Epithelial cell of prostate (primary cell): ENCODE data around the gene KCNQ2.

ENCODE experiments used
- DNase-seq: peaks from one replicate; pipeline ENCODE4 v3.0.0-alpha.2; 2011; ENCODE audit warnings: low read depth, low spot score
- H3K27ac ChIP-seq: fragments of 450-650 bp; 2 replicates; pipeline ENCODE4 v1.5.1; 2017; ENCODE audit warnings: mild to moderate bottlenecking

KCNQ2 gene

GRCh38 chr20:63377951-63378381 lies 94.5 kb downstream of the KCNQ2 start:
- DNase-seq = no peak
- H3K27ac ChIP-seq = no peak overlapping the region

GRCh38 chr20:63377256-63377941 lies 95.1 kb downstream of the KCNQ2 start:
- no peak for DNase-seq
- no peak overlapping the region for H3K27ac ChIP-seq

GRCh38 chr20:63376283-63377250 lies 95.9 kb downstream of the KCNQ2 start:
- no peak overlapping the region for H3K27ac ChIP-seq
- no peak for DNase-seq

- no peak for DNase-seq
- H3K27ac ChIP-seq = no peak overlapping the region
Observed at GRCh38 chr20:63375438-63375837, 97.0 kb downstream of the KCNQ2 start.

DNA sequence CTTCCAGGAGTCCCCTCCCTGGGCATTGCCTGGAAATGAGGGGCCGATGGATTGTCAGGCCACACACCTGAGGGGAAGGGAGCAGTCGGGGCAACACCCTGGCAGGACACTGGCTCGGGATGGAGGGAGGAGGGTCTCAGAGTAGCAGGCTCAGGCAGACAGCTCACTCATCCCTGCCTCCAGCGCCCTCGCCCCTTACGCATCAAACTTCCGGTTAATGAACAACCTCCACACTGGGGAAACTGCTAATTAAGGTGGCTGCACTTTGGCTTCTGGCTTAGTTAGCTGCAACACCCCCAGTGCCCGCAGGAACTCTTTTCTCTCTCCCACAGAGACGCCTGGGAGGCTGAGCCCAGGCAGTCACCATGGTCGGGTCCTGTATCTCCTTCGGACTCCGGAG lies 98.0 kb downstream of the KCNQ2 start:
- H3K27ac ChIP-seq = no peak overlapping the region
- no peak for DNase-seq

- no peak overlapping the region for H3K27ac ChIP-seq
- no peak for DNase-seq
Observed at GRCh38 chr20:63373996-63374395, 98.5 kb downstream of the KCNQ2 start.

GRCh38 chr20:63372971-63373885 lies 99.2 kb downstream of the KCNQ2 start:
- no peak for DNase-seq
- no peak overlapping the region for H3K27ac ChIP-seq

GRCh38 chr20:63371291-63371865 lies 101.1 kb downstream of the KCNQ2 start:
- no peak overlapping the region for H3K27ac ChIP-seq
- no peak for DNase-seq

DNA sequence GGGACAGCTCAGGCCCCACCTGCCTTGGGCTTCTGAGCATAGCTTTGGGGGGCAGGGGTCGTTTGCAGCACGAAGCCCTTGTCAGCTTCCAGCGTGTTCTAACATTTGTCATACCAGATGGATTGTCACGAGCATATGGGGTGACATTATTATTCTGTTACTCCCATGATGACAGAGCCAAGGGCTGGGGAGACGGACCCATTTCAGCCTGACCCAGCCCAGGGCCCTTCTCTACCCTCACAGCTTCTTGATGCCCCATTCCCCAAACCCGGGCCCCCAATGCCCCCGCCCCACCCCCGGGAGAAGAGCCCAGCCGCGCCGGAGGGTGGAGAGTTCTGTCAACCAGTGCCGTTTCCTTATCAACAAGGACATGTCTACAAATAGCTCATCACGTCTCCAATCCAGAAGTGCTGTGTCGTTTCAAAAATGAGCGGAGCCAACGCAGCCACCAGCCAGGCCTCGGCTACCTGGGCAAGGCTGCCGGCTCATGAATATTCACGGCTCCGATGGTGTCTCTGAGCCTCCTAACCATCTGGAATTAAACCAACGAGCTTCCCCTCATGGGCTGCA lies 101.8 kb downstream of the KCNQ2 start:
- no peak overlapping the region for H3K27ac ChIP-seq
- no peak for DNase-seq

DNA sequence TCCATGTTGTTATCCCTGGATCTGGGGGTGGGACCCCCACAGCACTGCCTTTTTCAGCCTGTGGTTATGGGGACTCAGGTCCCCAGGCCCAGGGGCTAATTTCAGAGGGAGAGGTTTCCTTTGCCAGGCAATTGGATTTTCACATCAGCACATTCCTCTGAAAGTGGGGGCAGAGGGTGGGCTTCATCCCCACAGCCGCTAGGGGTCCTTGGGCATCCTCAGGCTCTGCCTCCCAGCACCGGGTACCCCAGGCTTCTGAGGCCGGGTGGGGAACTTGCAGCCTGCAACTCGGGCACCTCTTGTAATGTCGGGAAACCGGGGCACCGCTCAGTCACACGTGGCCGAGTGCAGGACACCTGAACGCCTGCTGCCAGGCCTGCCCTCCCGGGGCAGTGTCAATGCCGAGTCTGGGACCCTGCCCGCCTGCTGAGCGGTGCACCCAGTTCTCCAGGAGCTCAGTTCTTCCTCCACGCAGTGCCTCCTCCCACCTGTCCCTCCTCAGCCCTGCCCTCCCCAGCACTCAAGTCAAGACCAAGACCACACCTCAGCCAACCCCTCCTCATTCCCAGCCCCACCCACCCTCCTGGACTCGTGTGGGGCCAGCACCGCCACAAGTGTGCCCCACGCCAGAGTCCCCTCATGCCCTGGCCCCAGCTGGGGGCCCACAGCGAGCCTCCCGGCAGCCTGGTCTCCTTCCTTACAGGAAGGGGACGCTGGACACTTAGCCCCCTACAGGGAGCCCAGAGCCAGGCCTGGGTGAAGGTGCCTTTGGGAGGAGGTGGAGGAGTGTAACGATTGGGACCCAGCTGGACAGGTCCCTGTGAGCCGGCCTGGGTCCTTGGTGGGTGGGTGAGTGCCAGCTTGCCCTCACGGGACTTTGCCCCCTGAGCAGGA lies 102.5 kb downstream of the KCNQ2 start:
- no peak for DNase-seq
- H3K27ac ChIP-seq = no peak overlapping the region

- no peak overlapping the region for H3K27ac ChIP-seq
- no peak for DNase-seq
Observed at GRCh38 chr20:63369024-63369530, 103.4 kb downstream of the KCNQ2 start.

DNA sequence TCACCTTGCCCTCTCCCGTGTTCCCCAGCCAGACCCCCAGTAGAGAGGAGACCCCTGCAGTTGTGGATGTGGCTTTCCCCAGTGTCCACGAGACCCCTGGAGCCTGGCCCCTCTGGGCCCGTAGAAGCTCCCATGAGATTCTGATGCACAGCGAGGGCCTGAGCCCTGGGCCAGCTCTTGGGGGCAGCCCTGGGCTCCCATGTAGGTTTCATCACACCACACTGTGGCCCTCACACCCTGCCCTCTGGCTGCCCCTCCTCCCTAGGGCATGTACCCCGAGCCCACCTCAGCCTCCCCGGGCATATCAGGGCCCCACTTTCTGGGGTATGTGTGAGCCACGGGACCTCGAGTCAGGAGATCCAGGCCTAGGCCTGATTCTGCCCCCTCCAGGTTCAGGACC lies 104.3 kb downstream of the KCNQ2 start:
- H3K27ac ChIP-seq = no peak overlapping the region

GRCh38 chr20:63367446-63368055 lies 104.9 kb downstream of the KCNQ2 start:
- H3K27ac ChIP-seq = no peak overlapping the region
- no peak for DNase-seq

More for the DNA sequence above, 104.3 kb downstream of the KCNQ2 start:
- DNase-seq = no peak

- H3K27ac ChIP-seq = no peak overlapping the region
- DNase-seq = no peak
Observed at GRCh38 chr20:63366390-63367365, 105.8 kb downstream of the KCNQ2 start.

- no peak overlapping the region for H3K27ac ChIP-seq
- DNase-seq = no peak
Observed at GRCh38 chr20:63365601-63366389, 106.7 kb downstream of the KCNQ2 start.
